ENCODE measurements around the gene GPR152. TPM values are rescaled to one million over a fixed set of nuclear protein-coding genes. Genes with fewer than 3 reads are reported as not detected.
A peak's percentile ranks its signal among the peaks of the same experiment; 100 is the strongest.

The GPR152 gene
- total RNA-seq, 1 donor from 2014 or later, result not detected

DNA sequence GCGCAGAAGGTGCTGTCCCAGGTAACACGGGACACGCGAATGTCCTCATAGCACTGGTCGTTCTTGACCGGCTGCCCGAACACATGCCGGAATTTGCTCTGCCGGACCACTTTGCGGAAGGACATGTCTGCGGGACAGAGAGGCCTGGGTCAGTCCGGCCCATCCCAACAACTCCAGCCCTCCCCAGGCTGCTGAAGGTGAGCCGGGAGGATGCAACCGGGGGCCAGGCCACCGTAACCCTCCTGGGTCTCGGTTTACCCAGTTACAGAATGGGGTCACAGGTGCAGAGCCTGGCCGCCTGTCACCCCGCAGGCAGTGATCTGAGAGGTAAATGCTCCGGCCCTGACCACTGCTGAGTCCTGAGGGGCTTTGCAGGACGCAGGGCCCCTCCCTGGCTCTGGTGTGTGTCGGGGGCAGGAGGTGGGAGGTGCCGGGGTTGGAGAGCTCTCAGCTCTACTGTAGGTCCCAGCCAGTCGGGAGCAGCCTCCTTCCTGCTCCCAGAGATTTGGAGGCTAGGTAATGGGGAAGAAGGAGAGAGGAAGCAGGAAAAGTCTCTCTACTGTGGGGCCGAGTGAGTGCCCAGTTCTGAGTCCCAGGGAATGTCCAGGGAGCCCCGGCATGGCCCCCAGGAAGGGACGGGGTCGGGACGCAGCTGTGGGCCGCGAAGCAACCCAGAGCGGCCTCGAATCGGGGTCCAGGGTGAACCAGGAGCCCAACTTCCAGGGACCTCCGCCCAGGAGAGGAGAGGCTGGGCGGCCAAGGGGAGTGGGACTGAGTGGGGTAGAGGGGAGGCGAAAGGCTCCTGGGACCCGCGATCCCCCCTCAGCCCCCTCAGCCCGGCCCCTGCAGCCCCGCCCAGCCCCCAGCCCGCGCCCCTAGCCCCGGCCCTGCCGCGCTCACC lies 9.8 kb downstream of the GPR152 start:
- H3K4me1 ChIP-seq, result peaks cover 44% of the 10 kb centered on the region

DNA sequence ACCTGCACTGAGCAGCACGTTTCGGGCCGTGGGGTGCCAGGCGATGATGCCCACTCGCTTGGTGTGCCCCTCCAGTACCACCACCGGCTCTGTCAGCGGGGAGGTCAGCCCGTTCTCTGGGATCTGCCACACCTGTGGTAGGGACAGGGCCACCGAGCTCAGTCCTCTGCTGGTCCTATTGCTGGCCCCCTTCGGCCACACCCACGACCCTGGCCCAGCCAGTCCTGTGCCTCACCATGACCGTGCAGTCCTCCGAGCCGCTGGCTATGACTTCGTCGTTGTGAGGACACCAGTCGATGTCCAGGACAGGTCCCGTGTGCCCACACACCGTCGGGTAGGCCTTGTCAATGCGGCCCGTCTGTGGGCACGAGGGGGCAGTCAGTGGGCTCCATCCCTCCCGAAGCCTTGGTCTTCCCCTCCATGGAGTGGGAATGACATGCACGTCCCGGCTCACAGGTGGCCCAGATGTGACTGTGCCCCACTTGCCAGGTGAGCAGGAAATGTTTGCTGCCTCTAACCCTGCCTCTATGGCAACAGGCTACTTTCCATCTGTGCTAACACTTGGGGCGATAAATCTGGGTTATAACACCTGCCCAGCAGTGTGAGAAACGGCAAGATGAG lies 10.7 kb downstream of the GPR152 start:
- Histone ChIP-seq H3K9me3 (no peaks in the 10 kb centered on the region), H3K27me3 (no peaks in the 10 kb centered on the region), H3K27ac (peak overlapping the region; percentile 94), H3K4me1 (peaks cover 44% of the 10 kb centered on the region), H3K4me3 (peak overlapping the region in 1 of 2 donors; percentile 87), H3K36me3 (peaks cover 0 to 28% of the 10 kb centered on the region in 2 donors)
- no peak for DNase-seq (ENCODE audit: extremely low spot score in 2 of 2)
- intact Hi-C loops (cut with DNase I), result no loop called here
- TF ChIP-seq POLR2AphosphoS5 (IDR thresholded peaks at IDR 0.05; ENCODE audit: insufficient read depth in 1 of 2, low read depth in 1 of 2), result peak in 1 of 2 donors; percentile 8
- no peak for TF ChIP-seq POLR2A (IDR thresholded peaks at IDR 0.05)

More for the DNA sequence above, 9.8 kb downstream of the GPR152 start:
- TF ChIP-seq POLR2A (IDR thresholded peaks at IDR 0.05) (no peak), POLR2AphosphoS5 (IDR thresholded peaks at IDR 0.05; ENCODE audit: insufficient read depth in 1 of 2, low read depth in 1 of 2) (no peak)
- TF ChIP-seq, protein P1, sequence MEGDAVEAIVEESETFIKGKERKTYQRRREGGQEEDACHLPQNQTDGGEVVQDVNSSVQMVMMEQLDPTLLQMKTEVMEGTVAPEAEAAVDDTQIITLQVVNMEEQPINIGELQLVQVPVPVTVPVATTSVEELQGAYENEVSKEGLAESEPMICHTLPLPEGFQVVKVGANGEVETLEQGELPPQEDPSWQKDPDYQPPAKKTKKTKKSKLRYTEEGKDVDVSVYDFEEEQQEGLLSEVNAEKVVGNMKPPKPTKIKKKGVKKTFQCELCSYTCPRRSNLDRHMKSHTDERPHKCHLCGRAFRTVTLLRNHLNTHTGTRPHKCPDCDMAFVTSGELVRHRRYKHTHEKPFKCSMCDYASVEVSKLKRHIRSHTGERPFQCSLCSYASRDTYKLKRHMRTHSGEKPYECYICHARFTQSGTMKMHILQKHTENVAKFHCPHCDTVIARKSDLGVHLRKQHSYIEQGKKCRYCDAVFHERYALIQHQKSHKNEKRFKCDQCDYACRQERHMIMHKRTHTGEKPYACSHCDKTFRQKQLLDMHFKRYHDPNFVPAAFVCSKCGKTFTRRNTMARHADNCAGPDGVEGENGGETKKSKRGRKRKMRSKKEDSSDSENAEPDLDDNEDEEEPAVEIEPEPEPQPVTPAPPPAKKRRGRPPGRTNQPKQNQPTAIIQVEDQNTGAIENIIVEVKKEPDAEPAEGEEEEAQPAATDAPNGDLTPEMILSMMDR (IDR thresholded peaks at IDR 0.05), result no peak
- Histone ChIP-seq H3K36me3 (peaks cover 0 to 28% of the 10 kb centered on the region in 2 donors), H3K9me3 (no peaks in the 10 kb centered on the region), H3K27ac (peak overlapping the region; percentile 94), H3K4me3 (peak overlapping the region; percentile 76 to 87), H3K27me3 (no peaks in the 10 kb centered on the region)
- intact Hi-C loops (cut with DNase I), result no loop called here
- DNase-seq (ENCODE audit: extremely low spot score in 2 of 2), result no peak

DNA sequence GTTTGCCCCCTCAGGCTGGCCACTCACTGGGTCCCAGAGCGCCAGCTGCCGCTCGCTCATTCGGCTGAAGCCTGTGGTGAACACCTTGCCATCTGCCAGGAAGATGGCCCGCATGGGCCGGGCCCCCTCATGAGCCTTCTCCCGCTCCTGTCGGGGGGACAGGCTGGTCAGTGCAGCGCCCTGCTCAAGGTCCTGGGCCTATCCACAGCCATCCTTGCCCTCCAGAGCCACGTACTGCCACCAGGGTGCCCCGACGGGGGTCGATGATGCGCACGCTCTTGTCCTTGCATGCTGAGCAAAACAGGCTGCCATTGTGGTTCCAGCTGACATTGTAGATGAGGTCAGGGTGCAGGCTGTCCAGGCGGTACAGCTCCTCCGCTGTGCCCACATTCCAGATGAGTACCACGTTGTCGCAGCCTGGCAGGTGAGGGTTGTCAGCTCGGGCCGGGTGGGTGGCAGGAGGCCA lies 11.4 kb downstream of the GPR152 start:
- TF ChIP-seq, protein P1 (IDR thresholded peaks at IDR 0.05), result no peak
- no peak for TF ChIP-seq POLR2A (IDR thresholded peaks at IDR 0.05)
- TF ChIP-seq POLR2AphosphoS5 (IDR thresholded peaks at IDR 0.05; ENCODE audit: insufficient read depth in 1 of 2, low read depth in 1 of 2), result no peak
- Histone ChIP-seq H3K9me3 (no peaks in the 10 kb centered on the region), H3K4me3 (no peak overlapping the region), H3K36me3 (peaks cover 0 to 29% of the 10 kb centered on the region in 2 donors), H3K27ac (no peak overlapping the region), H3K27me3 (no peaks in the 10 kb centered on the region), H3K4me1 (peaks cover 52% of the 10 kb centered on the region)
- DNase-seq (ENCODE audit: extremely low spot score in 2 of 2), result no peak
- intact Hi-C loops (cut with DNase I), result no loop called here

DNA sequence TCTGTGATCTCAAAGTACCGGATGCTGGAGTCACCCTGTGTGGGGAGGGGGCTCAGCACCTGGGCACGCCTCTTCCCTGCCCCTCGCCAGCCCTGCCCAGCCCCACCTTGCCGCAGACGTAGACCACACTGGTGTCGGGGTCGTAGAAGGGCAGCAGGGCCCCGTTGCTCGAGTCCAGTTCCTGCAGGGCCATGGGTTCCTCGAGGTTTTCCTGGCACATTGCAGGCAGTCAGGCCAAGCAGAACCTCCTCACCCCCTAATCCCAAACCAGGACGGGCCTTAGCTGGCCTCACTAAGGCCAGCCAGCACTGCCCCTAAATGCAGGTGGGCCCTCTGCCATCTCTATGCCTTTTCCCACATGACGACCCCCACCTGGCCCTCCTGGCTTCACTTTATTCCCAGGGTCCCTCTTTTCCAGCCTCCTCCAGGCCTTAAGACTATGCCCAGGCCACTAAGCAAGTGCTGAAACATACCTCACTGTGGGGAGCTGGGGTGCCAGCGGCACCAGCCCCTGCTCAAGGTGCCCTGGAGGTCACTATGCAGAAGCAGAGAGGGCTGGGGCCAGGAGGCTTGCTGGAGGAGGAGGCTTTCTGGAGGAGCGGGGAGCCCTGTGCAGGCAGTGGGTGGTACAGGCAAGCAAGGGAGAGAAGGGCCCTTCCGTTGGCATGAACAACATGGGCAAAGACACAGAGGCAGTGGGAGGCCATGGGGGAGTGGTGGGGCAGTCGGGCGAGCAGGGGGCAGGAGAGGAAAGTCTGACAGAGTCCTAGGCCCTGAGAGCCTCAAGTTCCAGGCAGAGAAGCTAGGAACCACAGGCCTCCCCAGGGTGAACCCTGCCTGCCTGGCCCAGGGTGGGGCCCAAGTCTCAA lies 12.1 kb downstream of the GPR152 start:
- Histone ChIP-seq H3K4me1 (peaks cover 58% of the 10 kb centered on the region), H3K27me3 (no peaks in the 10 kb centered on the region), H3K36me3 (peaks cover 0 to 35% of the 10 kb centered on the region in 2 donors), H3K9me3 (no peaks in the 10 kb centered on the region), H3K4me3 (no peak overlapping the region), H3K27ac (no peak overlapping the region)
- intact Hi-C loops (cut with DNase I), result no loop called here
- no peak for DNase-seq (ENCODE audit: extremely low spot score in 2 of 2)
- TF ChIP-seq POLR2A (IDR thresholded peaks at IDR 0.05) (no peak), POLR2AphosphoS5 (IDR thresholded peaks at IDR 0.05; ENCODE audit: insufficient read depth in 1 of 2, low read depth in 1 of 2) (no peak)
- TF ChIP-seq, protein P1 (IDR thresholded peaks at IDR 0.05), result no peak

All from vagina (tissue), 2 donors.